Measurements from ENCODE around the gene PCK2. TPM values are rescaled to one million over a fixed set of nuclear protein-coding genes. Genes with fewer than 3 reads are reported as not detected.

The PCK2 gene
- total and polyA plus RNA-seq, 2 of the 13 experiments (the other 11 are each of a cell fraction or from before 2014, with no cell fraction given), result 129 to 272 TPM

DNA sequence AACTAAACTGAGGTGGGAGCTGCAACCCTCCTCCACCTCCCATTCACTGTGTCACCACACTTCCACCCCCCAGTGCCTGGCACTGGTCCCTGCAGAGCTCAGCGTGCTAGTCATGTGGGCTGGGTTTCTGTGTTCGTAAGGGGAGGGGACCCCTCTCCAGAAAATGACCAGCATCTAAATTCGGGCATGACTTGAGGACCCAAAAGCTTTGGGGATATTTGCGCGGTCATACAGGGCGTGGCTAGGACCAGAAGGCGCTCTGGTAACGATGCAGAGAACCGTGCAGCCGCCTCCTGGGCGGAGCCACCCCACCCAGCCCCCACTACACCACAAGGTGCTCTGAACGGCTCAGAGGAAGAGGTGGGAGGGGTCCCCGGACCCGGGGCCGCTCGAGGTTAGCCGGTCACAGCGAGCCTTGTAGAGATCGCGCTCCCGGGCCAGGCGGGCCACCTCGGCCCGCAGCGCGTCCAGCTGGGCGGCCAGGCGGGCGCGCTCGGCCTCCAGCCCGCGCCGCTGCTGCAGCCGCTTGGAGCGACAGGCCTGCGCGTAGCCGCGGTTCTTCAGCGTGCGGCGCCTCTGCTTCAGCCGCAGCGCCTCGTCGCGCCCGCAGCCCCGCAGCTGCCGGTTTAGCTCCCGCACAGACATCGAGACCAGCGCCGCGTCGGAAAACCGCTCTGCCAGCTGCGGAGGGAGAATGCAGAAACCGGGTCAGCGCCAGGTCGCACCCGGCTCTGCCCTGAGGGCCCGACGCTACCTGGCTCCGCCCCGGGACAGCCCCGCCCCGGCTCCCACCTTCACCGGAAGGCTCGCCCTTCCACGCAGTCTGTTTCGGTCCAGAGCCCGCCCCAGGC, 13.0 kb upstream of the PCK2 start (continued):
- TF ChIP-seq ZNF788 (CRISPR knock-in tag; IDR thresholded peaks at IDR 0.05; ENCODE audit: borderline replicate concordance) (no peak), ZNF101 (CRISPR knock-in tag; IDR thresholded peaks at IDR 0.05; ENCODE audit: borderline replicate concordance, low read depth) (no peak; the same call in 1 of the 2 replicates), LCORL (IDR thresholded peaks at IDR 0.05) (no peak), LCORL (CRISPR knock-in tag; IDR thresholded peaks at IDR 0.05) (0 out of 2 replicates have a peak, but pooled peaks have one; percentile 38), KAT2B (IDR thresholded peaks at IDR 0.05; ENCODE audit: borderline replicate concordance, low read depth, low read length) (no peak), SPEN (CRISPR knock-in tag; IDR thresholded peaks at IDR 0.05; ENCODE audit: low read depth) (peak; percentile 72), ZIK1 (CRISPR knock-in tag; IDR thresholded peaks at IDR 0.05; ENCODE audit: borderline replicate concordance, low read depth) (peak; percentile 97), PAWR (CRISPR knock-in tag; IDR thresholded peaks at IDR 0.05; ENCODE audit: borderline replicate concordance) (no peak), ZNF772 (CRISPR knock-in tag; IDR thresholded peaks at IDR 0.05) (peak; percentile 10; the same call in 1 of the 2 replicates)
- TF ChIP-seq, protein P1, sequence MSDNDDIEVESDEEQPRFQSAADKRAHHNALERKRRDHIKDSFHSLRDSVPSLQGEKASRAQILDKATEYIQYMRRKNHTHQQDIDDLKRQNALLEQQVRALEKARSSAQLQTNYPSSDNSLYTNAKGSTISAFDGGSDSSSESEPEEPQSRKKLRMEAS (IDR thresholded peaks at IDR 0.05), result peak; percentile 77
- TF ChIP-seq, protein P2, sequence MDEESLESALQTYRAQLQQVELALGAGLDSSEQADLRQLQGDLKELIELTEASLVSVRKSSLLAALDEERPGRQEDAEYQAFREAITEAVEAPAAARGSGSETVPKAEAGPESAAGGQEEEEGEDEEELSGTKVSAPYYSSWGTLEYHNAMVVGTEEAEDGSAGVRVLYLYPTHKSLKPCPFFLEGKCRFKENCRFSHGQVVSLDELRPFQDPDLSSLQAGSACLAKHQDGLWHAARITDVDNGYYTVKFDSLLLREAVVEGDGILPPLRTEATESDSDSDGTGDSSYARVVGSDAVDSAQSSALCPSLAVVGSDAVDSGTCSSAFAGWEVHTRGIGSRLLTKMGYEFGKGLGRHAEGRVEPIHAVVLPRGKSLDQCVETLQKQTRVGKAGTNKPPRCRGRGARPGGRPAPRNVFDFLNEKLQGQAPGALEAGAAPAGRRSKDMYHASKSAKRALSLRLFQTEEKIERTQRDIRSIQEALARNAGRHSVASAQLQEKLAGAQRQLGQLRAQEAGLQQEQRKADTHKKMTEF (CRISPR knock-in tag; IDR thresholded peaks at IDR 0.05), result peak; percentile 56; the same call in 1 of the 2 replicates
- TF ChIP-seq, protein P3, sequence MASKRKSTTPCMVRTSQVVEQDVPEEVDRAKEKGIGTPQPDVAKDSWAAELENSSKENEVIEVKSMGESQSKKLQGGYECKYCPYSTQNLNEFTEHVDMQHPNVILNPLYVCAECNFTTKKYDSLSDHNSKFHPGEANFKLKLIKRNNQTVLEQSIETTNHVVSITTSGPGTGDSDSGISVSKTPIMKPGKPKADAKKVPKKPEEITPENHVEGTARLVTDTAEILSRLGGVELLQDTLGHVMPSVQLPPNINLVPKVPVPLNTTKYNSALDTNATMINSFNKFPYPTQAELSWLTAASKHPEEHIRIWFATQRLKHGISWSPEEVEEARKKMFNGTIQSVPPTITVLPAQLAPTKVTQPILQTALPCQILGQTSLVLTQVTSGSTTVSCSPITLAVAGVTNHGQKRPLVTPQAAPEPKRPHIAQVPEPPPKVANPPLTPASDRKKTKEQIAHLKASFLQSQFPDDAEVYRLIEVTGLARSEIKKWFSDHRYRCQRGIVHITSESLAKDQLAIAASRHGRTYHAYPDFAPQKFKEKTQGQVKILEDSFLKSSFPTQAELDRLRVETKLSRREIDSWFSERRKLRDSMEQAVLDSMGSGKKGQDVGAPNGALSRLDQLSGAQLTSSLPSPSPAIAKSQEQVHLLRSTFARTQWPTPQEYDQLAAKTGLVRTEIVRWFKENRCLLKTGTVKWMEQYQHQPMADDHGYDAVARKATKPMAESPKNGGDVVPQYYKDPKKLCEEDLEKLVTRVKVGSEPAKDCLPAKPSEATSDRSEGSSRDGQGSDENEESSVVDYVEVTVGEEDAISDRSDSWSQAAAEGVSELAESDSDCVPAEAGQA (IDR thresholded peaks at IDR 0.05; ENCODE audit: low read depth), result no peak
- TF ChIP-seq, protein P3 (CRISPR knock-in tag; IDR thresholded peaks at IDR 0.05; ENCODE audit: borderline replicate concordance), result peak; percentile 60; the same call in 1 of the 2 replicates
- TF ChIP-seq, protein P4, sequence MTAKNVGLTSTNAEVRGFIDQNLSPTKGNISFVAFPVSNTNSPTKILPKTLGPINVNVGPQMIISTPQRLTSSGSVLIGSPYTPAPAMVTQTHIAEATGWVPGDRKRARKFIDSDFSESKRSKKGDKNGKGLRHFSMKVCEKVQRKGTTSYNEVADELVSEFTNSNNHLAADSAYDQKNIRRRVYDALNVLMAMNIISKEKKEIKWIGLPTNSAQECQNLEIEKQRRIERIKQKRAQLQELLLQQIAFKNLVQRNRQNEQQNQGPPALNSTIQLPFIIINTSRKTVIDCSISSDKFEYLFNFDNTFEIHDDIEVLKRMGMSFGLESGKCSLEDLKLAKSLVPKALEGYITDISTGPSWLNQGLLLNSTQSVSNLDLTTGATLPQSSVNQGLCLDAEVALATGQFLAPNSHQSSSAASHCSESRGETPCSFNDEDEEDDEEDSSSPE (CRISPR knock-in tag; IDR thresholded peaks at IDR 0.05), result peak; percentile 29
- TF ChIP-seq, protein P5, sequence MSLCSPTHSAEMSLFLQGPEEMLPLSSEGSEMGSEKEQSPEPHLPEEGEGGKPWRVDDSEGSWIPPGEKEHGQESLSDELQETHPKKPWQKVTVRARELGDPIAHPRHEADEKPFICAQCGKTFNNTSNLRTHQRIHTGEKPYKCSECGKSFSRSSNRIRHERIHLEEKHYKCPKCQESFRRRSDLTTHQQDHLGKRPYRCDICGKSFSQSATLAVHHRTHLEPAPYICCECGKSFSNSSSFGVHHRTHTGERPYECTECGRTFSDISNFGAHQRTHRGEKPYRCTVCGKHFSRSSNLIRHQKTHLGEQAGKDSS (CRISPR knock-in tag; IDR thresholded peaks at IDR 0.05; ENCODE audit: borderline replicate concordance, low read depth), result 0 out of 2 replicates have a peak, but pooled peaks have one; percentile 59
- TF ChIP-seq, protein P6, sequence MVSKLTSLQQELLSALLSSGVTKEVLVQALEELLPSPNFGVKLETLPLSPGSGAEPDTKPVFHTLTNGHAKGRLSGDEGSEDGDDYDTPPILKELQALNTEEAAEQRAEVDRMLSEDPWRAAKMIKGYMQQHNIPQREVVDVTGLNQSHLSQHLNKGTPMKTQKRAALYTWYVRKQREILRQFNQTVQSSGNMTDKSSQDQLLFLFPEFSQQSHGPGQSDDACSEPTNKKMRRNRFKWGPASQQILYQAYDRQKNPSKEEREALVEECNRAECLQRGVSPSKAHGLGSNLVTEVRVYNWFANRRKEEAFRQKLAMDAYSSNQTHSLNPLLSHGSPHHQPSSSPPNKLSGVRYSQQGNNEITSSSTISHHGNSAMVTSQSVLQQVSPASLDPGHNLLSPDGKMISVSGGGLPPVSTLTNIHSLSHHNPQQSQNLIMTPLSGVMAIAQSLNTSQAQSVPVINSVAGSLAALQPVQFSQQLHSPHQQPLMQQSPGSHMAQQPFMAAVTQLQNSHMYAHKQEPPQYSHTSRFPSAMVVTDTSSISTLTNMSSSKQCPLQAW (CRISPR knock-in tag; IDR thresholded peaks at IDR 0.05), result no peak
